Measurements from ENCODE around the gene PRSS56.

Gene PRSS56

GRCh38 chr2:232492963-232493700, 27.1 kb upstream of the PRSS56 start:
- H3K4me3 ChIP-seq (ENCODE audit: low read depth, low read length) = no peak overlapping the region
- no peak for DNase-seq (ENCODE audit: low read depth)
- no peak for TF ChIP-seq CTCF (IDR thresholded peaks at IDR 0.05; ENCODE audit: insufficient read depth, low read depth, low read length, missing control alignments)

GRCh38 chr2:232493701-232494474, 26.3 kb upstream of the PRSS56 start:
- no peak overlapping the region for H3K4me3 ChIP-seq (ENCODE audit: low read depth, low read length)
- TF ChIP-seq CTCF (IDR thresholded peaks at IDR 0.05; ENCODE audit: insufficient read depth, low read depth, low read length, missing control alignments) = no peak
- no peak for DNase-seq (ENCODE audit: low read depth)

- no peak for TF ChIP-seq CTCF (IDR thresholded peaks at IDR 0.05; ENCODE audit: insufficient read depth, low read depth, low read length, missing control alignments)
- no peak for DNase-seq (ENCODE audit: low read depth)
Observed at GRCh38 chr2:232494542-232494941, 25.6 kb upstream of the PRSS56 start.

GRCh38 chr2:232495292-232495691, 24.9 kb upstream of the PRSS56 start:
- no peak overlapping the region for H3K4me3 ChIP-seq (ENCODE audit: low read depth, low read length)
- no peak for TF ChIP-seq CTCF (IDR thresholded peaks at IDR 0.05; ENCODE audit: insufficient read depth, low read depth, low read length, missing control alignments)
- no peak for DNase-seq (ENCODE audit: low read depth)

More at GRCh38 chr2:232494542-232494941, 25.6 kb upstream of the PRSS56 start:
- H3K4me3 ChIP-seq (ENCODE audit: low read depth, low read length) = no peak overlapping the region

GRCh38 chr2:232496501-232497270, 23.5 kb upstream of the PRSS56 start:
- no peak for TF ChIP-seq CTCF (IDR thresholded peaks at IDR 0.05; ENCODE audit: insufficient read depth, low read depth, low read length, missing control alignments)
- no peak for DNase-seq (ENCODE audit: low read depth)

GRCh38 chr2:232497348-232497747, 22.8 kb upstream of the PRSS56 start:
- no peak overlapping the region for H3K4me3 ChIP-seq (ENCODE audit: low read depth, low read length)
- no peak for DNase-seq (ENCODE audit: low read depth)
- no peak for TF ChIP-seq CTCF (IDR thresholded peaks at IDR 0.05; ENCODE audit: insufficient read depth, low read depth, low read length, missing control alignments)

More at GRCh38 chr2:232496501-232497270, 23.5 kb upstream of the PRSS56 start:
- no peak overlapping the region for H3K4me3 ChIP-seq (ENCODE audit: low read depth, low read length)
